Stimulated activated CD8-positive, alpha-beta memory T cell treated with anti-CD3 and anti-CD28 coated beads, Interleukin-4, amount 100 ng/mL, for 1 hour (primary cell): ENCODE data around the gene HCN1.

Source experiments
- DNase-seq, 2 donors: peaks; one replicate each; pipeline ENCODE4 v3.0.0-alpha.2; 2020; ENCODE audit warnings: low read depth in 2 of 2, low spot score in 1 of 2

Gene HCN1

GRCh38 chr5:45696206-45696836, at the start of gene HCN1:
Gene HCN1, minus strand, starts transcription at chr5:45696380.
- no peak for DNase-seq

GRCh38 chr5:45741110-45741509, 44.9 kb upstream of the HCN1 start:
- DNase-seq, result no peak

- DNase-seq, result no peak
These were observed 41.0 kb upstream of the HCN1 start for GRCh38 chr5:45737153-45737552.

GRCh38 chr5:45725537-45725936, 29.4 kb upstream of the HCN1 start:
- DNase-seq, result no peak

- DNase-seq, result no peak
These were observed 1.0 kb upstream of the HCN1 start for GRCh38 chr5:45697201-45697600.

- no peak for DNase-seq
These were observed 400 bp downstream of the HCN1 start for GRCh38 chr5:45695804-45696156.

- DNase-seq, result no peak
These were observed 993 bp downstream of the HCN1 start for GRCh38 chr5:45694971-45695803.

GRCh38 chr5:45694255-45694814, 1.8 kb downstream of the HCN1 start:
- DNase-seq, result no peak

GRCh38 chr5:45692481-45692880, 3.7 kb downstream of the HCN1 start:
- no peak for DNase-seq

GRCh38 chr5:45691656-45692055, 4.5 kb downstream of the HCN1 start:
- DNase-seq, result no peak

GRCh38 chr5:45687701-45688100, 8.5 kb downstream of the HCN1 start:
- DNase-seq, result no peak

GRCh38 chr5:45686620-45687019, 9.6 kb downstream of the HCN1 start:
- no peak for DNase-seq

- DNase-seq, result no peak
These were observed 12.1 kb downstream of the HCN1 start for GRCh38 chr5:45684118-45684517.

GRCh38 chr5:45680950-45681349, 15.2 kb downstream of the HCN1 start:
- DNase-seq, result no peak

GRCh38 chr5:45677524-45677923, 18.7 kb downstream of the HCN1 start:
- DNase-seq, result no peak

- no peak for DNase-seq
These were observed 23.9 kb downstream of the HCN1 start for GRCh38 chr5:45672271-45672670.

GRCh38 chr5:45648744-45649143, 47.4 kb downstream of the HCN1 start:
- no peak for DNase-seq

- no peak for DNase-seq
These were observed 53.1 kb downstream of the HCN1 start for GRCh38 chr5:45643056-45643455.

- no peak for DNase-seq
These were observed 53.8 kb downstream of the HCN1 start for GRCh38 chr5:45642370-45642769.

GRCh38 chr5:45639040-45639439, 57.1 kb downstream of the HCN1 start:
- DNase-seq, result no peak

GRCh38 chr5:45627076-45627656, 69.0 kb downstream of the HCN1 start:
- no peak for DNase-seq

GRCh38 chr5:45623832-45624231, 72.3 kb downstream of the HCN1 start:
- DNase-seq, result no peak
